Peyer's patch (tissue), 4 donors: ENCODE data around the gene TCF4. TPM values are rescaled to one million over a fixed set of nuclear protein-coding genes. Genes with fewer than 3 reads are reported as not detected.
A peak's percentile ranks its signal among the peaks of the same experiment; 100 is the strongest.

Experiments
- DNase-seq, 3 donors: peaks; one replicate each; pipeline ENCODE4 v3.0.0-alpha.2; 2017 to 2019
- H3K27ac ChIP-seq, 4 donors: fragments of 200-600 bp; sonication (generic); one replicate each; pipeline ENCODE4 v1.5.1; 2016 to 2019
- H3K27me3 ChIP-seq, 2 donors: fragments of 200-600 bp; sonication (generic); one replicate each; pipeline ENCODE4 v1.5.1; 2019
- H3K36me3 ChIP-seq, 3 donors: fragments of 200-600 bp; sonication (generic); one replicate each; pipeline ENCODE4 v1.5.1; 2016 to 2019
- H3K4me1 ChIP-seq, 4 donors: fragments of 200-600 bp; sonication (generic); one replicate each; pipeline ENCODE4 v1.5.1; 2016 to 2019
- H3K4me3 ChIP-seq, 4 donors: fragments of 200-600 bp; sonication (generic); 1 replicate in 3 of 4; 2 replicates in 1 of 4; pipeline ENCODE4 v1.5.1; 2016 to 2019; ENCODE audit warnings: mild to moderate bottlenecking in 1 of 4
- H3K9me3 ChIP-seq, 4 donors: fragments of 200-600 bp; sonication (generic); one replicate each; pipeline ENCODE4 v1.5.1; 2016 to 2019; ENCODE audit warnings: mild to moderate bottlenecking in 1 of 4
- CTCF ChIP-seq, 6 experiments: fragments of 450-650 bp in 4 of 6; fragments of 200-600 bp in 2 of 6; sonication (generic) in 1 of 6; IDR thresholded peaks; one replicate each; pipeline ENCODE4 v1.5.1; 2017 to 2019; ENCODE audit warnings: antibody characterized with exemption in 6 of 6, mild to moderate bottlenecking in 3 of 6, moderate library complexity in 1 of 6
- POLR2A ChIP-seq, 2 donors: fragments of 450-650 bp; IDR thresholded peaks; one replicate each; pipeline ENCODE4 v1.5.1; 2017; ENCODE audit warnings: antibody characterized with exemption in 2 of 2, mild to moderate bottlenecking in 2 of 2, moderate library complexity in 2 of 2
- total RNA-seq, 4 donors: library from RNA; depleted of rRNA; stranded (reverse); fragments of >200 nt; gene quantifications; one replicate each; pipeline ENCODE4 v1.1.0, GENCODE V29; 2016

The TCF4 gene
- total RNA-seq, 4 donors from 2014 or later: 11.9 to 190 (median 33.8) TPM

DNA sequence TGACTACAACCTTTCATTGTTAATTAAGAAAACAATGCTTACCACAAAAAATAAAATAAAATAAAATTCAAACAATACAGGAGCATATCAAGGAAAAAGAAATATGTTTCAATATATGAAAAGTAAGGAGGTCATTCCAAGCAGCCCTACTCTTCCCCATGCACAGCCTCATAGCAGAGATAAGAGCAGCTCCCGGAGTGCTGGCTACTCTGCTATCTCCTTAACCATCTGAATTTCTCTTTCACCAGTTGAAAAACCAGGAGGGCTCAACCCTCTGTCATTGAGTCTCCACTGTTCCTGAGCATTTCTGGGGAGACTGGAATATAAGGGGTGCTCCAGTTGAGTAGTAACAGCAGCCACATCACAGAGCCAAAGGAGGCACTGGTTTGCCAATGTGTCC lies 201.4 kb downstream of the TCF4 start:
- Histone ChIP-seq H3K4me1 (no peaks in the 10 kb centered on the region), H3K36me3 (no peaks in the 10 kb centered on the region), H3K9me3 (no peaks in the 10 kb centered on the region), H3K27ac (no peak overlapping the region), H3K4me3 (no peak overlapping the region), H3K27me3 (no peaks in the 10 kb centered on the region)
- DNase-seq: no peak
- TF ChIP-seq CTCF (IDR thresholded peaks at IDR 0.05) (no peak), POLR2A (IDR thresholded peaks at IDR 0.05) (no peak)

- DNase-seq: no peak
- no peak overlapping the region for H3K27ac ChIP-seq
Measured at GRCh38 chr18:55385770-55386169, 202.2 kb downstream of the TCF4 start.

DNA sequence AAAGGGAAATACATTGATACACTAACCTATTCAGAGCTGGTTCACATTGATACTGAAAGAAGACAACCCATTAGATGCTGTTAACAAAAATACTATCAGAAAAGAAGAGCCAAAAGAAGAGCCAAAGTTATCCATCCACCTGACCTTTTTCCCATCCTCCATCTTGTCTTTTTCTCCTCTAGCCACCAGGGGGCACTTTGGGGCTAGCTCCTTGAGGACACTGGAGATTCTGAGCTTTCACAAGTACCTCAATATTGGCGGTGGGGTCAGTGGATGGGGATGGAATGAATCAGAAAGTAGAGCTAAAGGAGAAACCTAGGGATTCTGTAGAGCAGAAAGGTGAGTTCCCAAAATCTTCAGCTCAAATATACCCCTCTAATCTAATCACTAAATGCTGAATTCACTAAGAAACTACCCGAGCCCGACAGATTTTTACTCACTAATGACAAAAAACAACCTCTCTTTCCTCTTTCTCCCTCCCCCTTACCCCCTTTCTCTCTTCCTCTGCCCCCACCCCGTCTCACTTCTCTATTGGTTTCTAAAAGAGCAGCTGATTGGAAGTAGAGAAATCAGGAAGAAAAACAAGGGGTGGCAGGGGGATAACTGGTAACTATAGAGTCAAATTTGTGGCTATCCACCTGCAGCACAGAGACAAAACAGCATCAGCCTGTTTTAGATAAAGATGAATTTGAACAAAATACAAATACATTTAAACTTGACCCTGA lies 203.3 kb downstream of the TCF4 start:
- Histone ChIP-seq H3K36me3 (no peaks in the 10 kb centered on the region), H3K27me3 (no peaks in the 10 kb centered on the region), H3K4me3 (no peak overlapping the region), H3K27ac (no peak overlapping the region), H3K4me1 (no peaks in the 10 kb centered on the region), H3K9me3 (no peaks in the 10 kb centered on the region)
- TF ChIP-seq POLR2A (IDR thresholded peaks at IDR 0.05) (no peak), CTCF (IDR thresholded peaks at IDR 0.05) (peak in 5 of 6 experiments; percentile 7 to 45 (median 24))
- peak in 2 of 3 donors; percentile 43 to 50 for DNase-seq

More at GRCh38 chr18:55385770-55386169, 202.2 kb downstream of the TCF4 start:
- no peak overlapping the region for H3K4me3 ChIP-seq
- H3K36me3 ChIP-seq: no peaks in the 10 kb centered on the region
- H3K4me1 ChIP-seq: no peaks in the 10 kb centered on the region
- no peak for TF ChIP-seq POLR2A (IDR thresholded peaks at IDR 0.05)
- TF ChIP-seq CTCF (IDR thresholded peaks at IDR 0.05): no peak
- H3K27me3 ChIP-seq: no peaks in the 10 kb centered on the region
- H3K9me3 ChIP-seq: no peaks in the 10 kb centered on the region

DNA sequence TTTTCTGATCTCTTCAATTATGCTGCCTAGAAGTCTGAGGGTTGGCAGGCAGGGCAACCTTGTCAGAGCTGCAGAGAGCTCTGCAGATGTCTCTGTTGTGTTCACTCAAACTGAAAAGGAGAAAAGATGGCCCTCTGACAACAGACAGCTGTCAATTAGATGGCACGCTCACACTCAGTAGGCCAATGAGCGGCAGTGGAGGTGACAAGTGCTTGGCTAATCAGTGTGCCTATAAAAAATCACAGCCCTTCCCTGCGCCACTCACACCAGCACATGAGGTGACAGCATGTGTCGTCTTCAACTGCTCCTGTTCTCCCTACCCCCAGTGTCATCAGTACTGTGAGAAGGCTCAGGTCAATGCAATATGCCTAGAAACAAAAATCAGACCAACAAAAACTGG lies 203.9 kb downstream of the TCF4 start:
- no peak for TF ChIP-seq CTCF (IDR thresholded peaks at IDR 0.05)
- TF ChIP-seq POLR2A (IDR thresholded peaks at IDR 0.05): no peak

DNA sequence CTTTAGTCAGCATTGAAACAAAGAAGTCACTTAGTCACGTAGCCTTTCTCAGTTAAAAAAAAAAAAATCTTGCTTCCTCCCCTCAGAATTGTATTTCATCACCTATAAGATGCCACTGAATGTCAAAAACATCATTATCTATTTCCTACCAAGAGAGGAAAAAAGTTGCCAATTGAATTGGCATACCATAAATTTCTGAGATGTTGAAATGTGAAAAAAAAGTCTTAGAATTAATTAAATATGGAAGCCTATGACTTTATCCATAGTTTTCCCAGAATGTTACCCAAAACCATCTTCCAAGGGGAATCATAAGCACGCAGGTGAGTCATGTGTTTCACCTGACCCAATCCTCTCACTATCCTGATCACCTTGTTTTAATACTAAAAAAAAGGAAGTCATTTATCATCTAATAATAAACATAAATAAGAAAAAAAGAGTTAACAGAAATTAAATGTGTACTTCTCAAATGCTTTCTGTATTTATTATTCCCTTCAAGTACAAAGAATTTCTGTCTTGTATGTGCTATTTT lies 205.7 kb downstream of the TCF4 start:
- TF ChIP-seq CTCF (IDR thresholded peaks at IDR 0.05) (no peak), POLR2A (IDR thresholded peaks at IDR 0.05) (no peak)
- no peaks in the 10 kb centered on the region for H3K9me3 ChIP-seq
- no peaks in the 10 kb centered on the region for H3K4me1 ChIP-seq
- no peaks in the 10 kb centered on the region for H3K27me3 ChIP-seq
- H3K4me3 ChIP-seq: no peak overlapping the region
- no peak overlapping the region for H3K27ac ChIP-seq
- no peak for DNase-seq
- no peaks in the 10 kb centered on the region for H3K36me3 ChIP-seq

More for the DNA sequence above, 203.9 kb downstream of the TCF4 start:
- H3K4me3 ChIP-seq: no peak overlapping the region
- no peaks in the 10 kb centered on the region for H3K4me1 ChIP-seq
- no peak for DNase-seq
- no peaks in the 10 kb centered on the region for H3K27me3 ChIP-seq
- no peaks in the 10 kb centered on the region for H3K36me3 ChIP-seq
- no peak overlapping the region for H3K27ac ChIP-seq
- no peaks in the 10 kb centered on the region for H3K9me3 ChIP-seq
